Epithelial cell of proximal tubule (primary cell): ENCODE measurements around the gene APCDD1. TPM values are rescaled to one million over a fixed set of nuclear protein-coding genes. Genes with fewer than 3 reads are reported as not detected.

ENCODE experiments used
- DNase-seq: peaks from one replicate; pipeline ENCODE4 v3.0.0-alpha.2; 2011; ENCODE audit warnings: low read depth
- H3K4me3 ChIP-seq: 2 replicates; pipeline ENCODE4 v1.5.1; 2011; ENCODE audit warnings: low read depth, mild to moderate bottlenecking, low read length
- CTCF ChIP-seq: conservative IDR thresholded peaks from 2 replicates; pipeline ENCODE4 v1.5.1; 2012; ENCODE audit warnings: low read depth, mild to moderate bottlenecking, low read length
- total RNA-seq: library from RNA; depleted of rRNA; stranded (reverse); fragments of >200 nt; gene quantifications from 2 replicates; pipeline ENCODE4 v1.2.3, GENCODE V29; 2015

APCDD1 gene
- total RNA-seq, 1 donor from 2014 or later = not detected

GRCh38 chr18:10476338-10476791, 21.9 kb downstream of the APCDD1 start:
- no peak for DNase-seq
- H3K4me3 ChIP-seq = no peak overlapping the region
- no peak for TF ChIP-seq CTCF

- DNase-seq = no peak
- no peak overlapping the region for H3K4me3 ChIP-seq
- no peak for TF ChIP-seq CTCF
Observed at GRCh38 chr18:10477121-10477862, 22.9 kb downstream of the APCDD1 start.

GRCh38 chr18:10477863-10478260, 23.4 kb downstream of the APCDD1 start:
- no peak for DNase-seq
- H3K4me3 ChIP-seq = no peak overlapping the region
- no peak for TF ChIP-seq CTCF

- H3K4me3 ChIP-seq = no peak overlapping the region
- no peak for DNase-seq
- no peak for TF ChIP-seq CTCF
Observed at GRCh38 chr18:10481831-10482230, 27.4 kb downstream of the APCDD1 start.

GRCh38 chr18:10482363-10482984, 28.0 kb downstream of the APCDD1 start:
- DNase-seq = no peak
- no peak overlapping the region for H3K4me3 ChIP-seq
- no peak for TF ChIP-seq CTCF

GRCh38 chr18:10482985-10483949, 28.8 kb downstream of the APCDD1 start:
- DNase-seq = no peak
- no peak for TF ChIP-seq CTCF
- no peak overlapping the region for H3K4me3 ChIP-seq
